Right renal cortex interstitium (tissue), 3 donors: ENCODE results near the gene PITPNM3. TPM values are rescaled to one million over a fixed set of nuclear protein-coding genes. Genes with fewer than 3 reads are reported as not detected.

Experiments
- DNase-seq, 3 donors: peaks; one replicate each; pipeline ENCODE4 v3.0.0-alpha.2; 2013; ENCODE audit warnings: low read depth in 3 of 3, low spot score in 2 of 3
- polyA plus RNA-seq, 3 donors: library from polyadenylated mRNA; unstranded; fragments of 120-200 nt; gene quantifications; one replicate each; pipeline ENCODE4 v1.2.1, GENCODE V29; 2013; ENCODE audit not compliant: insufficient read length in 3 of 3

PITPNM3 gene
- polyA plus RNA-seq, 3 donors: 7.4 to 8.9 (median 8.2) TPM

- DNase-seq: no peak
Measured at GRCh38 chr17:6425407-6425806, 130.9 kb downstream of the PITPNM3 start.

DNA sequence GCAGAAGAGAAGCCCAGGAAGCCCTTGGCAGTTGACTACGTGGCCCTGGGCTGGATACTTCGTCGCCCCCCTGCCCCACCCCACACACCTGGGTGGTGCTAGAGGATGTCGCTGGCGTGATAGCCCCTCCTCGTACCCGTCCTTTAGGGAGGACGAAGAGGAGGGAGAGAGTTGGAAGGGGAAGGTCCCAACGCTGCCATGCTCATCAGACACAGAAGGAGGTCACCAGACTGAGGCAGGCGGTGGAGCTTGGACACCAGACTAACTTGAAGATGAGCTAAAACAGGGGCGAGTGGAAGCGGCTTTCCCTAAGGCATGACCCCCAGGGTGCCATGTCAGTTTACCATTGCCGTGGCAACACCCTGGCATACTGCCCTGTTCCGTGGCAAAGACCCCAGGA, 132.4 kb downstream of the PITPNM3 start:
- no peak for DNase-seq

GRCh38 chr17:6422654-6423241, 133.6 kb downstream of the PITPNM3 start:
- DNase-seq: no peak

GRCh38 chr17:6421700-6422604, 134.4 kb downstream of the PITPNM3 start:
- DNase-seq: peak in 2 of 3 donors; percentile 59 to 65

GRCh38 chr17:6420173-6420641, 136.1 kb downstream of the PITPNM3 start:
- DNase-seq: no peak

- DNase-seq: no peak
Measured at GRCh38 chr17:6415616-6416015, 140.7 kb downstream of the PITPNM3 start.

DNA sequence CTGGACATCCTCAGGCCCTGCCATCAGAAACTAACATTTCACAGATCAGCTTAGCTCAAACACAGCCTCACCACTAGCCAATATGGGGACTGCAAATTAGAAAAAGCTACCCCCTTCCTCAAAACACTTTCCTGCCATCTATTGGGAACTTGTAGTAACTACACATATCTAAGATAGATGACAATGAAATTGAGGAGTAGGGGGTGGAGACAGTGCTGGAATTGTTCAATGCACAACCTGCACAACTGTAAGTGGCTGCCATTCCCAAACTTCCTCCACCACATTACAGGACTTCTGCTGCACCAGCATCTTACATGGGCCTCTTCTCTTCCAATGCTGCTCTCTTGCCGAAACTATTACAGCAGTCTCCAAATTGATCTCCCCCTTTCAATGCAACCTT, 143.3 kb downstream of the PITPNM3 start:
- peak in 1 of 3 donors; percentile 15 for DNase-seq

DNA sequence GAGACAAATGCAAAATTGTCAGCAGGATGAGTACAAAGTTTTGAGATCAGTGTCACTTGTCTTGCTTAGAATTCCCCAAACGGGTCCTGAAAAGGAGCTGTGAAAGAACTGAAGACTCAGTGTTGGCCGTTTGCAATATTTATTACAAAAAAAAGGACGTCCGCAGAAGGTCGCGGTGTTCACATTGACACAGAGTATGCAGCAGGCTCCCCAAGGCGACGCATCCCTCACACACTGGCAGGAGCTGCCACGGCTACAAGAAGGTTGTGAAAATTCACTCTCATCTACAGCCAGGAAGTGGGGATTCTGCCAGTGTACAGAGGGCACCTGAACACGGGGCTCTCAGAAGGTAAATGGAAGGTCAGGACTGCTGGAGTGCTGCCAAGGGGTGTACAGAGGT, 147.6 kb downstream of the PITPNM3 start:
- no peak for DNase-seq

GRCh38 chr17:6408276-6408675, 148.1 kb downstream of the PITPNM3 start:
- no peak for DNase-seq

DNA sequence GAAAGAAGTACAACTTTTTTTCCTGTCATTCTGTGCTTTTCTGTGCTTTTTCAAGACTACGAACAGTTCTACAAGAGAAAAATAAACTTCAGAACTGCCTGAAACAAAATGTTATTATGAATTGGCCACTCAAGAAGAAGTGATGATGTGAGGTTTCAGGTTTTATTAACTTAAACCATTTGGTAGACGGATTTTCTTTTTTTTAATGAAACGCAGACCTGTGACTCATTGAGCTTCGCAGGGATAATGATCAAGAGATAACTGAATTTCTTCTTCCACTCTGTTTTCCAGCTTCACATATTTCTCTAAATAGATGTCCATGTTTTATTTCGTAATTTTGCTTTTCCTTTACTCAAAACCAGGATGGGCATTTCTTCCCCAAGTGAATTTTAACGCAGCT, 154.1 kb downstream of the PITPNM3 start:
- no peak for DNase-seq

Other genes with a start within 250 kb of the PITPNM3 start
- under 1 TPM in 1 of 3 donors, not detected in 2; 0.19 TPM for gene AIPL1, start 121.4 kb downstream of the PITPNM3 start, polyA plus RNA-seq
- gene PIMREG, start 112.1 kb downstream of the PITPNM3 start, polyA plus RNA-seq: 10 to 100 TPM; 17.8 to 20.2 (median 19.4) TPM
- 10 to 100 TPM; 29.7 to 37.7 (median 32.4) TPM for gene KIAA0753, start 84.2 kb upstream of the PITPNM3 start, polyA plus RNA-seq
- 10 to 100 TPM; 86.9 to 98.5 (median 95.4) TPM for gene TXNDC17, start 84.5 kb upstream of the PITPNM3 start, polyA plus RNA-seq
- 10 to 100 TPM; 25.4 to 26.6 (median 26.2) TPM for gene MED31, start 95.0 kb upstream of the PITPNM3 start, polyA plus RNA-seq
- 10 to 100 TPM; 10.2 to 10.4 (median 10.3) TPM for gene C17orf100, start 95.2 kb upstream of the PITPNM3 start, polyA plus RNA-seq
- 1 to 10 TPM; 1.1 to 4.2 (median 1.9) TPM for gene SLC13A5, start 156.8 kb upstream of the PITPNM3 start, polyA plus RNA-seq
- gene XAF1, start 199.5 kb upstream of the PITPNM3 start, polyA plus RNA-seq: 1 to 10 TPM; 6.4 to 8.8 (median 7.3) TPM
- under 1 TPM in 2 of 3 donors, not detected in 1; 0.14 to 0.31 TPM for gene FBXO39, start 219.7 kb upstream of the PITPNM3 start, polyA plus RNA-seq